Esophagus squamous epithelium (tissue), 4 donors: ENCODE measurements around the gene CERS1.

ENCODE experiments used
- POLR2A ChIP-seq, 4 donors: fragments of 450-650 bp; IDR thresholded peaks; one replicate each; pipeline ENCODE4 v1.6.1; 2017; ENCODE audit warnings: antibody characterized with exemption in 4 of 4, mild to moderate bottlenecking in 4 of 4, moderate library complexity in 3 of 4
- TF ChIP-seq, protein P1 (sequence below), 6 experiments: fragments of 450-650 bp in 4 of 6; fragments of 200-600 bp in 2 of 6; sonication (generic) in 2 of 6; IDR thresholded peaks; one replicate each; pipeline ENCODE4 v1.5.1; 2016 to 2019; ENCODE audit warnings: antibody characterized with exemption in 6 of 6, mild to moderate bottlenecking in 4 of 6, moderate library complexity in 4 of 6

DNA sequence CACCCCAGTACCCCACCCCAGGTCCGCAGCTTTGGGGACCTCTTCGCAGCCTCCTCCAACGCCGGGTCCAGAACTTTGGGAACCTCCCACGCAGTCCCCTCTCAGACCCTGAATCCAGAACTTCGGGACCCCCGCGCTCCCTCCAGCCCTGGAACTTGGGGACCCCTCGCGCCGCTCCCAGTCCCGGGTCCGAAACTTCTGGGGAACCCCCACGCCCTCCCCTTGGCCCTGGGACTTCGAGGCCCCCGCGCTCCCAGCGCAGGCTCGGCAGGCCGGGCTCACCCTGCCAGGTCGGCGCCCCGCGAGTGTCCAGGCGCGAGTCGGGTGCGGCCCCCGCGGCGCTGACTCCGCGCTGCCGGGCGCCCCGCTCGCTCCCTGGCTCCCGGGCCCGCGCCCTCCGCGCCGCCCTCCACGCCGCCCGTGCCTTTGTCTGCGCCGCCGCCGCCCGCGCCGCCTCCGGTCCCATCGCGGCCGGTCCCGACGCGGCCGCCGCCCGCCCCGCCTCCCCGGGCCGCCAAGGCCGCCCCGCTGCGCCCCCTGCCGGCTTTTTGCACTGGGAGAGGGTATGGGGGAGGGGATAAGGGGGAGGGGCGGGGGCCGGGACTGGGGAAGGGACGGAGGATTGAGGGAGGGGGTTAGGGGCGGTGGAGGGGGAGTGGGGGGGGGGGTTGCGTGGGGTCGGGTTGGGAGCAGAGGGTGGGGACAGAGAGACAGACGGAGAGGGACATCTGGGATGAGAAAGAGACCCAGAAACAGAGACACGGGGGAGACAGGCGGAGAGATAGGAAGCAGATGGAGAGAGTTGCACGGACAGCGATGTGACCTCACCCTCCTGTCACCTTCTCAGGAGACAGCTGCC lies 45.0 kb upstream of the CERS1 start, which contains the start of gene HOMER3:
- TF ChIP-seq, protein P1, sequence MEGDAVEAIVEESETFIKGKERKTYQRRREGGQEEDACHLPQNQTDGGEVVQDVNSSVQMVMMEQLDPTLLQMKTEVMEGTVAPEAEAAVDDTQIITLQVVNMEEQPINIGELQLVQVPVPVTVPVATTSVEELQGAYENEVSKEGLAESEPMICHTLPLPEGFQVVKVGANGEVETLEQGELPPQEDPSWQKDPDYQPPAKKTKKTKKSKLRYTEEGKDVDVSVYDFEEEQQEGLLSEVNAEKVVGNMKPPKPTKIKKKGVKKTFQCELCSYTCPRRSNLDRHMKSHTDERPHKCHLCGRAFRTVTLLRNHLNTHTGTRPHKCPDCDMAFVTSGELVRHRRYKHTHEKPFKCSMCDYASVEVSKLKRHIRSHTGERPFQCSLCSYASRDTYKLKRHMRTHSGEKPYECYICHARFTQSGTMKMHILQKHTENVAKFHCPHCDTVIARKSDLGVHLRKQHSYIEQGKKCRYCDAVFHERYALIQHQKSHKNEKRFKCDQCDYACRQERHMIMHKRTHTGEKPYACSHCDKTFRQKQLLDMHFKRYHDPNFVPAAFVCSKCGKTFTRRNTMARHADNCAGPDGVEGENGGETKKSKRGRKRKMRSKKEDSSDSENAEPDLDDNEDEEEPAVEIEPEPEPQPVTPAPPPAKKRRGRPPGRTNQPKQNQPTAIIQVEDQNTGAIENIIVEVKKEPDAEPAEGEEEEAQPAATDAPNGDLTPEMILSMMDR (IDR thresholded peaks at IDR 0.05) = peak in 3 of 6 experiments; percentile 23 to 24 (median 23)
- no peak for TF ChIP-seq POLR2A (IDR thresholded peaks at IDR 0.05)
